Stimulated activated CD4-positive, alpha-beta T cell treated with anti-CD3 and anti-CD28 coated beads, Interleukin-1b, Interleukin-23, amount 100 ng/mL, for 24 hours (primary cell): ENCODE measurements around the gene BRI3BP.
A peak's percentile ranks its signal among the peaks of the same experiment; 100 is the strongest.
"Not testable (repeated sequence)": the region's sequence is repeated elsewhere in the genome, so short reads cannot be mapped to it uniquely, and the experiment has no call there.

Experiments
- DNase-seq, 4 experiments: peaks; one replicate each; pipeline ENCODE4 v3.0.0-alpha.2; 2020; ENCODE audit warnings: low read depth in 4 of 4, low spot score in 1 of 4

The BRI3BP gene

GRCh38 chr12:125021771-125022170 is 28.3 kb downstream of the BRI3BP start:
- no peak for DNase-seq

DNA sequence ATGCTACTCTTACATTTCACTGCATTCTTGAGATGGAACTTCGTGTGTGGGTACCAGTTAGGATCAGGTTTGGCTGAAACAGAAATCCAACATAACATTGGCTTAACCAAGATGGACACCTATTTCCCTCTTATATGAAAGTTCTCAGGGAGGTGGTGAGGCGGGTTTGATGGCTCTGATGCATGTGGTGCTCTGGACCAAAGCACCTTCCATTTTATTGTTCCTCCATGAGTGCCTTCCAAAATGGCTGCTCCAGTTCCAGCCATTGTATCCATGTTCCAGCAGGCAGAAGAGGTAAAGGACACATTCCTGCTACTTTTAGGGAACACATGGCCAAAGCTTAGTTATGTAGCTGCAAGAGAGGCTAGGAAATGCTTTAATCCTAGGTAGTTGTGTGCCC is 29.6 kb downstream of the BRI3BP start:
- DNase-seq: no peak

DNA sequence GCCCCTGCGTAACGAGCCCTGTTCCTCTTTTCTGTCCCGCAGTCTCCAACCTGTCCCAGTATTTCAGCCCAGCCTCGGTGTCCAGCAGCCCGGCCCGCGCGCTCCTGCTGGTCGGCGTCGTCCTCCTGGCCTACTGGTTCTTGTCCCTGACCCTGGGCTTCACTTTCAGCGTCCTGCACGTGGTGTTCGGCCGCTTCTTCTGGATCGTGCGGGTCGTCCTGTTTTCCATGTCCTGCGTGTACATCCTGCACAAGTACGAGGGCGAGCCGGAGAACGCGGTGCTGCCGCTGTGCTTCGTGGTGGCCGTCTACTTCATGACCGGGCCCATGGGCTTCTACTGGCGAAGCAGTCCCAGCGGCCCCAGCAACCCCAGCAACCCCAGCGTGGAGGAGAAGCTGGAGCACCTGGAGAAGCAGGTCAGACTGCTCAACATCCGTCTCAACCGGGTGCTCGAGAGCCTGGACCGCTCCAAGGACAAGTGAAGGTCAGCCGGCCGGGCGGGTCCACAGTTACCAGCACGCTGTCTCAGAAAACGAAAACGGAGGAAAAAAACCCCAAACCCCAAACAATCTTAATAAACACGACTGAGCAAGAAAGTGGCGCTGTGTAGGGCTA is 31.6 kb downstream of the BRI3BP start:
- no peak for DNase-seq

- no peak for DNase-seq
These were observed 32.3 kb downstream of the BRI3BP start for GRCh38 chr12:125025606-125026235.

- no peak for DNase-seq
These were observed 34.7 kb downstream of the BRI3BP start for GRCh38 chr12:125028106-125028505.

DNA sequence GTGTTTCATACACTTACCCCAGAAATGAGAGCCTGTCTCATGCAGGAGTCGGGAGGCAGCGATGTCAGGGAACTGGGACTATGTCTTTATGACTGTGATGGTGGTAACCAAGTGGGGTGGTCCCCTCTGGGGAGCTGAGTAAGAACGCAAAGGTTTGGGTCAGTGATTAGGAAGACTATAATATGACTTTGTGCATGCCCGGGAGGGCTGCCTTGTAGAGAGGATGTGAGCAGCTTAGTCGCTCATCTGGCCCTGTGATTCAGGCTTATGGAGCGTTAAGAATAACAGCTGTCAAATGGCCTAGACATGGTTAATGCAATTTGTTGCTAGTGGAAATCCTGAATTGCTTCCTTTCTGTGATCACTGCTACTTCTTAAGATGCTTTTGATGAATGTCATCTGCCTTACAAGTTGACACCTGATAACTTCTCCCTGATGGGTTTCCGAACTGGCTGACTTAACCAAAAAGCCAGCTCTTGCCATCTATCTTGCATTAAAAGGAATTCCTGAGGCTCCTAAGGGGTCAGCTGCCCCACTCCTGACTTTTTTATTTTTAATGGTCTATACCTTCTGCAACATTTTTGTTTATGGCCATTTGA is 36.4 kb downstream of the BRI3BP start:
- no peak for DNase-seq

DNA sequence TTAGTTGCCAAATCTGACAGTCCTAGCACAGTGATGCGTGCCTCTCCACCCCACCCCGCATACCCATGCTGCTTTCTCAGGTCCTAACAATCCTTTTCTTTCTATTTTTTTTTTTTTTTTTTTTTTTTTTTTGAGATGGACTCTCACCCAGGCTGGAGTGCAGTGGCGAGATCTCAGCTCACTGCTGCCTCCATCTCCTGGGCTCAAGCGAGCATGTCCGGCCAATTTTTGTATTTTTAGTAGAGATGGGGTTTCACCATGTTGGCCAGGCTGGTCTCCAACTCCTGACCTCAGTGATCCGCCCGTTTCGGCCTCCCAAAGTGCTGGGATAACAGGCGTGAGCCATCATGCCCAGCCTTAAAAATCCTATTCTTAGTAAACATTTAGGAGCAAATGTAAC is 38.0 kb downstream of the BRI3BP start:
- DNase-seq: not testable (repeated sequence)

DNA sequence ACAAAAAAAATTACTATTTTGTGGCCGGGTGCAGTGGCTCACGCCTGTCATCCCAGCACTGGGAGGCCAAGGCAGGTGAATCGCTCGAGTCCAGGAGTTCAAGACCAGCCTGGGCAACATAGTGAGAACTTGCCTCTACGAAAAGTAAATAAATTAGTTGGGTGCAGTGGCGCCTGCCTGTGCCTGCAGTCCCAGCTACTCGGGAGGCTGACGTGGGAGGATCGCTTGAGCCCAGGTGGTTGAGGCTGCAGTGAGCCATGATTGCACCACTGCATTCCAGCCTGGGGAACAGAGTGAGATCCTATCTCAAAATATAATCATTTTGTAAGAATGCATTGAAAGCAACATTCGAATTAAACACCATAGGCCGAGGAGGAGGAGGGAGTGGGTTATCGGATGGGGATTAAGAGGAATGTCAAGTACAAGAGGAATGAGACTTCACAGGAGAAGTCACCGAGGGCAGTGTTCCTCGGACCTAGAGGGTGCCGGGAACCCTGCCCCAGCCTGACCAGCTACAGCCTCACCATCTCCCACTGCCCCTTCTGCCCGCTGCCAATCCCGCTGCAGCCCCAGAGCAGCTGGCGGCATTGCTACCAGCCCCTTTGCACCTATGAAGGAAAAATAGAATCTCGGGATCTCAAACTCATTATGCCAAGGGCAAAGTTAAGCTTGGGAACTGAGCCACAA is 39.2 kb downstream of the BRI3BP start:
- DNase-seq: no peak

DNA sequence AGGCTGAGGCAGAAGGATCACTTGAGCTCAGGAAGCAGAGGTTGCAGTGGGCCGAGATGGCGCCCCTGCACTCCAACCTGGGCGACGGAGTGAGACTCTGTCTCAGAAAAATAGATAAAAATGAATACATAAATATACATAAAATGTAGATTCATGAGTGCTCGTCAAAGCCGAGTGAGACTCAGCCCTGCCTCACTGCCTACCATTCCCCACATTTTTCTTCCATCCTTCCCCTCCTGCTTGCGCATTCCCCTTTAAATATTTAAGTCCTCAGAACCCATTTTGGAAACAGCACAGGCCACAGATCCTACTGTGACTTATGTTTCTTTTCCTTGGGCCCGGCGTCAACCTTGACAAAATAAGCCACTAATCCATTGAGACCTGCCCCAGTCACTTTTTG is 39.8 kb downstream of the BRI3BP start:
- DNase-seq: no peak

GRCh38 chr12:125038976-125039625 is 45.7 kb downstream of the BRI3BP start:
- no peak for DNase-seq

DNA sequence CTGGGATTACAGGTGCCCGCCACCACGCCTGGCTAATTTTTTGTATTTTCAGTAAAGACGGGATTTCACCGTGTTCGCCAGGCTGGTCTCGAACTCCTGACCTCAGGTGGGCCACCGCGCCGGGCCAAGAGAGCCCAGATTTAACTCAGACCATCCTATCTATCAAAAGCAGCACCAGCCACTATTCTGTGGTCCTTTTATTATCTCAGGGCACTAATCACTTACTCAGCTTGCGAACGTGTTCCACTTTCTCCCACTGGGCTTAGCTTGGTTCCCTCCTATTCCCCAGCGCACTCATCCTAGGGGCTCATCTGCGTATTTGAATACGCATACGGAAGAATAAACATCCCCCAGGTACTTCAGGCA is 55.6 kb downstream of the BRI3BP start:
- no peak for DNase-seq

DNA sequence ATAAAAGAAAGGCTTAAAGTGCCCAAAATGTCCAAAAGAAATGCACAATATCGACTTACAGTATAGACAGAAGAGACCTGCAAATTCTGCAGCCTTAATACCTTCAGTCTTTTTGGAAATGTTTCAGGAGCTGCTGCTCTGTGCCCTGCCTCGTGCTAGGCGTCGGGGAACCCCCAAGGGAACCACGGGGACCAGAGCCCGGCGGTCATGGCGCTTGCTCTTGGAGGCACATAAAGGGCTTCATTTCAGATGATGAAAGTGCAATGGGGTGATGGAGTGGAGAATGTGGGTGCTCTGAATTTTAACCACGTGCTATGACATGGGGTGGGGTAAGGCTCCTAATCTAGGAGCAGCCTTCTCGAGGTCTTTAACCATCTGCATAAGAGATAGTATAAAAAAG is 57.0 kb downstream of the BRI3BP start:
- no peak for DNase-seq

- DNase-seq: no peak
These were observed 57.4 kb downstream of the BRI3BP start for GRCh38 chr12:125050868-125051267.

DNA sequence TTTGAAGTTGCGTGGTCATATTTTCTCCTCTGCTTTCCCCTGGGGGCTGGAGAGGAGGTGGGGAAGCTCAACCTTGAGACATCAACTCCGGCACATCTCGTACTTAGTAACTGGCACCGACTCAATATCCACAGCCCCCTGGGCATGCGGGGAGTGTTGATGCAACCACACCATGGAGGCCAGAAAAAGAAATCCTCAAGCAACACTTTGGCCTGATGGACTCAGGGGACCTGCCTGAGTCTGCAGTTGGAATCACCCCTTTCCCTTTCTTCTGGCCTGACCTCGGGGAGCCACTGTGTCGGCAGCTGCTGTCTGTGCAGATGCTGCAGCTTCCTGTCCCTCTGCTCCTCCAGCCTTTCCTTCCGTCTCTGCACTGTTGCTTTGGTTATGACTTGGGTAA is 60.4 kb downstream of the BRI3BP start:
- no peak for DNase-seq

GRCh38 chr12:125055591-125055990 is 62.1 kb downstream of the BRI3BP start:
- no peak for DNase-seq

DNA sequence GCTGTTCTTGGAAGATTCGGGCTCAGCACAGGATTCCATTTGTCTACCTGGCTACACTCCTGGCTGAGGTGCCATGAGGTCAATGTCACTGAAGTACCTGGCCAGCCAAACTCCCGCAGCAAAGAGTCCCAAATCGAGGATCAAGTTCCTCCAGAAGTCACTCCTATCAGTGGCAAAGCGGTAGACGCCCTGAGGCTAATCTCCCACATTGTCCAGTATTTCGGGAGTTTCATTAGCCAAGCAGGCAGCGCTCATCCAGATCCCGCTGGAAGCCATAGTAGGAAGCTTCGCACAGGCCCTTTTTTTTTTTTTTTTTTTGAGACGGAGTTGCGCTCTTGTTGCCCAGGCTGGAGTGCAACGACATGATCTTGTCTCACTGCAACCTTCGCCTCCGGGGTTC is 62.9 kb downstream of the BRI3BP start:
- DNase-seq: no peak

GRCh38 chr12:125057708-125058107 is 64.3 kb downstream of the BRI3BP start:
- DNase-seq: no peak

DNA sequence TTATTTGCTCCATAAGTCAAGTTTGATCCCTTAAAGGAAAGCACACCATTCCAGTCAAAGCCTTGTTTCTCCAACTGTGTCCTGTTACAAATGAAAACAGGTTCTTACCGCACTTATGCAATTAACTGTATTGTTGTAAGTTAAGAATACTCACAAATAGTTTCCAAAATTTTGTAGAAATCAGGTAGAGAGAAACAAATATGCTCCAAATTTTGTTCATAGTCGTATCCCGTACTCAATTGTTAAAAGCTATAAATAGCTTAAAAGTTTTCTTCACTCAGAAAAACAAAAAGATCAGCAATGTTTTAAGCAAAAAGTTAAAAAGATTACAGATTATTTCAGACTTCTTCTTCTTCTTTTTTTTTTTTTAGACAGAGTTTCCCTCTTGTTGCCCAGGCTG is 67.8 kb downstream of the BRI3BP start:
- DNase-seq: no peak

DNA sequence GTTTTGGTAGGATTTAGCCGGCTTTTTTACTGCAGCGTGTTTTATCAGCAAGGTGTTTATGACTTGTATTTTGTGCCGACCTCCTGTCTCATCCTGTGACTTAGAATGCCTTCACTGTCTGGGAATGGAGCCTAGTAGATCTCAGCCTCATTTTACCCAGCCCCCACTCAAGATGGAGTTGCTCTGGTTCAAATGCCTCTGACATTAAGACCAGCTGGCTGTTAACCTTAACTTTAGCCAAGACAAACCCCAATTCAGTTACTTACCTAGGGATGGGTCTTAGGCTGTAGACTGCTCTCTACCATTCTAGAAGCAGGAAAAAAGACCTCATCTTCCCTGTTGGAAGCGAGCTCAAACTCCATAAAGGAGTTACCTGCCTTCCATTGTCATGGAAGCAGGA is 70.1 kb downstream of the BRI3BP start:
- DNase-seq: not testable (repeated sequence)

- no peak for DNase-seq
These were observed 71.0 kb downstream of the BRI3BP start for GRCh38 chr12:125064492-125064891.

GRCh38 chr12:125065021-125065918 is 71.8 kb downstream of the BRI3BP start, which contains the start of gene AACS:
Gene AACS, plus strand, starts transcription at chr12:125065435. Its CDS starts 150 bp downstream, at chr12:125065585.
- DNase-seq: peak; percentile 56 to 80 (median 68)
